ENCODE results near the gene DNAJC22. TPM values are rescaled to one million over a fixed set of nuclear protein-coding genes. Genes with fewer than 3 reads are reported as not detected.

The DNAJC22 gene
- total and polyA plus RNA-seq, 2 of the 13 experiments (the other 11 are each of a cell fraction or from before 2014, with no cell fraction given) = 25.2 to 31.7 TPM

DNA sequence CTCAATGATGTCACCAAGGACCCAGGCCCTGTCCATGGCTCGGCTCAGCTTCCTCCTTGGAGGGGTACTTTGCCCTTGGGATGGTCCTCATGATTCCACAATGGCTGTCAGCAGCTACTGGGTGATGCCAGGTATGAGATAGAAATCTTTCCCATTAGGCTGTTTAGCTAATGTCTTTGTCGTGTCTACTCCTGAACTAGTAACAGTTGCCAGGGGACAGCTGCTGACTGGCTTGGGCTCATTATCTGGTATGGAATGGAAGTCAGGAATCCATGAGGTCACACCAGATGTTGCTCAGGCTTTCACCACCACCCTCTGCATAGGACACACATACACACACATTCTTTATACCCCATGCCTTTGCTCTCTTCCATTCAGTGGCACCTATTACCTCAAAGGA, 42.5 kb upstream of the DNAJC22 start:
- Histone ChIP-seq H3K36me3 (replicated peaks in 1 of 2; ENCODE audit: control insufficient read depth in 1 of 2, insufficient read depth in 2 of 2, low read length in 2 of 2) (no peaks in the 10 kb centered on the region), H3K9me3 (ENCODE audit: low read length) (no peaks in the 10 kb centered on the region), H3K27me3 (ENCODE audit: control insufficient read depth in 1 of 2, insufficient read depth in 2 of 2, low read length in 2 of 2) (peaks cover 0 to 4% of the 10 kb centered on the region in 2 experiments; a peak in 3 of 5 replicates), H4K20me1 (ENCODE audit: insufficient read depth, low read length) (no peaks in the 10 kb centered on the region), H3K4me1 (ENCODE audit: insufficient read depth, low read length) (peaks cover 13% of the 10 kb centered on the region), H3K4me3 (replicated peaks in 1 of 3; ENCODE audit: insufficient read depth in 1 of 3, low read depth in 2 of 3, low read length in 3 of 3) (no peak overlapping the region), H3K79me2 (ENCODE audit: insufficient read depth, low read length) (no peaks in the 10 kb centered on the region), H2AFZ (ENCODE audit: low read length) (no peak overlapping the region), H3K27ac (ENCODE audit: extremely low read length, insufficient read depth, low read length) (no peak overlapping the region), H3K9ac (ENCODE audit: insufficient read depth, low read depth, low read length) (no peak overlapping the region), H3K4me2 (ENCODE audit: low read depth, low read length) (no peak overlapping the region)
- no peak for TF ChIP-seq CBX2 (IDR thresholded peaks at IDR 0.05; ENCODE audit: low read depth, low read length)
- no peak for TF ChIP-seq CBX2 (CRISPR knock-in tag; IDR thresholded peaks at IDR 0.05; ENCODE audit: low read depth)
- TF ChIP-seq ZNF546 (CRISPR knock-in tag; conservative IDR thresholded peaks at IDR 0.05) = no peak
- TF ChIP-seq ZNF274 (CRISPR knock-in tag; IDR thresholded peaks at IDR 0.05) = no peak
- TF ChIP-seq, protein P1, sequence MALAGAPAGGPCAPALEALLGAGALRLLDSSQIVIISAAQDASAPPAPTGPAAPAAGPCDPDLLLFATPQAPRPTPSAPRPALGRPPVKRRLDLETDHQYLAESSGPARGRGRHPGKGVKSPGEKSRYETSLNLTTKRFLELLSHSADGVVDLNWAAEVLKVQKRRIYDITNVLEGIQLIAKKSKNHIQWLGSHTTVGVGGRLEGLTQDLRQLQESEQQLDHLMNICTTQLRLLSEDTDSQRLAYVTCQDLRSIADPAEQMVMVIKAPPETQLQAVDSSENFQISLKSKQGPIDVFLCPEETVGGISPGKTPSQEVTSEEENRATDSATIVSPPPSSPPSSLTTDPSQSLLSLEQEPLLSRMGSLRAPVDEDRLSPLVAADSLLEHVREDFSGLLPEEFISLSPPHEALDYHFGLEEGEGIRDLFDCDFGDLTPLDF (CRISPR knock-in tag; IDR thresholded peaks at IDR 0.05) = no peak
- TF ChIP-seq ATF7 (IDR thresholded peaks at IDR 0.05) = no peak
- TF ChIP-seq ATF7 (CRISPR knock-in tag; IDR thresholded peaks at IDR 0.05) = no peak
- no peak for TF ChIP-seq FOXP1 (IDR thresholded peaks at IDR 0.05)
- TF ChIP-seq FOXP1 (CRISPR knock-in tag; IDR thresholded peaks at IDR 0.05) = no peak
- no peak for TF ChIP-seq ZNF703 (CRISPR knock-in tag; IDR thresholded peaks at IDR 0.05; ENCODE audit: borderline replicate concordance)
- no peak for TF ChIP-seq ERF (CRISPR knock-in tag; IDR thresholded peaks at IDR 0.05)
- TF ChIP-seq, protein P2, sequence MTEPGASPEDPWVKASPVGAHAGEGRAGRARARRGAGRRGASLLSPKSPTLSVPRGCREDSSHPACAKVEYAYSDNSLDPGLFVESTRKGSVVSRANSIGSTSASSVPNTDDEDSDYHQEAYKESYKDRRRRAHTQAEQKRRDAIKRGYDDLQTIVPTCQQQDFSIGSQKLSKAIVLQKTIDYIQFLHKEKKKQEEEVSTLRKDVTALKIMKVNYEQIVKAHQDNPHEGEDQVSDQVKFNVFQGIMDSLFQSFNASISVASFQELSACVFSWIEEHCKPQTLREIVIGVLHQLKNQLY (CRISPR knock-in tag; IDR thresholded peaks at IDR 0.05) = no peak
- no peak for TF ChIP-seq ZNF431 (CRISPR knock-in tag; IDR thresholded peaks at IDR 0.05; ENCODE audit: borderline replicate concordance, low read depth)
- no peak for TF ChIP-seq ZNF772 (CRISPR knock-in tag; IDR thresholded peaks at IDR 0.05)
- DNase-seq (ENCODE audit: low spot score) (no peak), ATAC-seq (peak; percentile 48; the same call in 2 of the 3 replicates), FAIRE-seq (no peak)
- BruUV-seq (replicated peaks) = no TSS peak
- in situ Hi-C loops (cut with HindIII; ENCODE audit: extremely low pct_ligation_motif_present, low pct_unique_long_range_greater_than_20kb) = no loop called here
- intact Hi-C loops (cut with micrococcal nuclease; ENCODE audit: unreplicated experiment) = no loop called here
- 8% methylated on average over 2 of the region's 2 CpGs for WGBS (ENCODE audit: low lambda C conversion rate)
- POLR2A ChIA-PET = interaction anchor here (0.9 kb wide), 1 partner anchor 19 kb away, joined by 3 read pairs; the partner anchor contains the start of gene TROAP
- CTCF ChIA-PET (ENCODE audit: low intra/inter-chr PET ratio, low total read pairs) = no interaction called here
